Measurements from ENCODE around the gene DCHS2.

The DCHS2 gene

DNA sequence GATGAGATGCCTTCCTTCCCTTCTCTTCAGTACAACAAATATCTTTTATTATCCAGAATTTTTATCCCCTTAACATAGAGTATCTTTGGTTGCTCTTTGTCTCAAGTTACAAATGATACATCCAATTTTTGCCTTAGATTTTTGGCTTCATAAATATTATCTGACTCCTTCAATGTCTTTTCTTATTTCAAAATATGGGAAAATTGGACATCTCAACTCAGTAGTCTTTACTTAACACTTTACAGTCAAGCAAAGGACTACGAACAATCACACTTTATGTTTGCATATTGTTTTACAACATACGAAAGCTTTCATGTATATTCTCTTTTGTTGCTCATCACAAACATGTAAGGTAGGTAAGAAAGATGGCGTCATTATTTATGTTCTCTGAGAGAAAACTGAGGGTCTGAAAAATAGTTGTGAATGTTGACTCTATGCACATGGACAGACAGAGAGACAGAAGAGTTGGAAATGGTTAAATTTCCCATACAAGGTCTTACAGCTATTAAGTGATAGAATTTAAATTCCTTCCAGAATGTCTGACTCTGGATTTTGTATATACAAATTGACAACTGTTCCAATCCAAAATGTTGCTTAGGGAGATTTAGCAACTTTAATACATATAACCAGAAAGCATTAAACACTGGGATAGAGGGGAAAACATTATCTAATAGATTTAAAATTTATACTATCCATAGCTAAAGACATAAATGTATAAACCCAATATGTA is 29.4 kb downstream of the DCHS2 start:
- TF ChIP-seq, protein P1, sequence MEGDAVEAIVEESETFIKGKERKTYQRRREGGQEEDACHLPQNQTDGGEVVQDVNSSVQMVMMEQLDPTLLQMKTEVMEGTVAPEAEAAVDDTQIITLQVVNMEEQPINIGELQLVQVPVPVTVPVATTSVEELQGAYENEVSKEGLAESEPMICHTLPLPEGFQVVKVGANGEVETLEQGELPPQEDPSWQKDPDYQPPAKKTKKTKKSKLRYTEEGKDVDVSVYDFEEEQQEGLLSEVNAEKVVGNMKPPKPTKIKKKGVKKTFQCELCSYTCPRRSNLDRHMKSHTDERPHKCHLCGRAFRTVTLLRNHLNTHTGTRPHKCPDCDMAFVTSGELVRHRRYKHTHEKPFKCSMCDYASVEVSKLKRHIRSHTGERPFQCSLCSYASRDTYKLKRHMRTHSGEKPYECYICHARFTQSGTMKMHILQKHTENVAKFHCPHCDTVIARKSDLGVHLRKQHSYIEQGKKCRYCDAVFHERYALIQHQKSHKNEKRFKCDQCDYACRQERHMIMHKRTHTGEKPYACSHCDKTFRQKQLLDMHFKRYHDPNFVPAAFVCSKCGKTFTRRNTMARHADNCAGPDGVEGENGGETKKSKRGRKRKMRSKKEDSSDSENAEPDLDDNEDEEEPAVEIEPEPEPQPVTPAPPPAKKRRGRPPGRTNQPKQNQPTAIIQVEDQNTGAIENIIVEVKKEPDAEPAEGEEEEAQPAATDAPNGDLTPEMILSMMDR (IDR thresholded peaks at IDR 0.05), result no peak

DNA sequence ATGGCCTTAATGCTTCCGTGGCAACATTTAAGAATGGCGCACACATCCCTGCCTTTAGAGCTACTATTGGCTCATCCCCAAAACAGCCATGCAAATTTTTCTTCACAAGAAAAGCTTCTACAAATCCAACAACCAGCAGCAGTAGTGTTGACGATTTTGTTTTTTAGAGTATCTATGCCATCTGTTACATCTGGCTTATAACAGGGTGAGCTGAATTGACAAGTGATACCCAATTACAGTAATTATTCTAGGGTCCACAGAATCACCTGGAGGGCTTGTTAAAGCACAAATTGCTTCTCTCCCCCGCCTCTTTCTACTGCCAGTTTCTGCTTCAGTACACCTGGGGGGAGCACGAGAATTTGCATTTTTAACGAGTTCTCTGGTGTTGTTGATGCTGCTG is 34.1 kb downstream of the DCHS2 start:
- TF ChIP-seq, protein P1 (IDR thresholded peaks at IDR 0.05), result no peak

DNA sequence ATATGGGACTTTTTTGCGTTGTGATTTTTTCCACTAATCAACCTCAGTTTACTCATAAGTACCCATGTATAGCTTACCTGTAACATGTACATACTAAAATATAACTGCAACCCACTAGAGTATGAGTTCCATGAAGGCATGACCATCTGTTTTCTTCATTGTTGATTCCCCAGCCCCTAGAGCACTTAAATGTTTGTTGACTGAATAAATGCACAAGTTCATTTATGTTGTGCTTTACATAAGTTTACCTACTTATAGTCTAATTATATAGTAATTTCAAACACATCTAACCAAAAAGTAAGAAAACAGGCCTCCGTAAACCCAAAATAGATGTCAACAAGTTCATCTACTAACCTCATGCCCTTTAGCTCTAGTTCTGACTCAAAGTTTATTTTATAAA is 34.7 kb downstream of the DCHS2 start:
- TF ChIP-seq, protein P1 (IDR thresholded peaks at IDR 0.05), result no peak

DNA sequence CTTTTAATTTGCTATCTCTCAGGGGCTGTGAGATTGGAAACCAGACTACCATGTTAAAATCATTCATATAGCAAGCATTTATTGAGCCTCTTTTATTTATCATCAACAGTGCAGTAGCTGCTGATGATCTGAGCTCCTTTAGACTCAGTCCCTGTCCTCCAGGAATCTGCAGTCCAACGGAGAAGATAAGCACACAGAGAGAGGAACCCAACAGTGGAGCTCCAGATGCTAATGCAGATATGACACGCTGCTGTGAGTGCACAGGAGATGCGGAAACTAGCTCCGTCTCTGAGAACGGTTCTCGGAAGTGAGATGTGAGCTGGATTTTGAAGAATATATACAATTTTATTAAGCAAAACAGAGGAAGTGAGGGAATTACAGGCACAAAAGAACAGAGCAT is 35.4 kb downstream of the DCHS2 start:
- TF ChIP-seq, protein P1 (IDR thresholded peaks at IDR 0.05), result no peak

DNA sequence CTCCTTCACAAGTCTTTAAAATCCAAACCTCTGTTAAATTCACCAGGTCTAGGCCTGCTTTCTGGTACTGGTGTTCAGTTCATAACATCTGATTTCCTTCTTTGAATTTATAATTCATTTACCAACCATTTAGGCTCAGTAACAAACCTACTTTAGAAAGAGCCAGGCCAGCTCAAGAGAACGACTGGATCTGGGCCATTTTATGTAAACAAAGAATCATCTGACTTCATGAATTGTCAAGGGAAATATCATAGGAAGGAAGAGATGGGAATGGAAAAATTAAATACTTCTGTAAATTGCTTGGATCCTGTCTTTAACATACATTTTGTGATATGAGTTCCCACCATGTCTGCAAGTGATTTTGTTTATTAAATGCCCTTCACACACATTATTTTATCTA is 36.5 kb downstream of the DCHS2 start:
- TF ChIP-seq, protein P1 (IDR thresholded peaks at IDR 0.05), result no peak

- TF ChIP-seq, protein P1 (IDR thresholded peaks at IDR 0.05), result no peak
Observed at GRCh38 chr4:154454710-154455109, 36.9 kb downstream of the DCHS2 start.

- TF ChIP-seq, protein P1 (IDR thresholded peaks at IDR 0.05), result no peak
Observed at GRCh38 chr4:154452798-154453346, 38.7 kb downstream of the DCHS2 start.

Data from LNCAP (cell line).